GM06990 (cell line): ENCODE measurements around the gene PAX6.

Experiments used
- DNase-seq: peaks from one replicate; pipeline ENCODE4 v3.0.0-alpha.2; 2011; ENCODE audit not compliant: insufficient read length; ENCODE audit errors: extremely low read depth
- H3K27me3 ChIP-seq: replicated peaks from 2 replicates; pipeline ENCODE4 v1.6.0; 2011; ENCODE audit warnings: low read length; ENCODE audit not compliant: control insufficient read depth, insufficient read depth
- H3K36me3 ChIP-seq: 2 replicates; pipeline ENCODE4 v1.5.1; 2011; ENCODE audit warnings: low read length; ENCODE audit not compliant: control insufficient read depth, insufficient read depth
- H3K4me3 ChIP-seq: replicated peaks from 2 replicates; pipeline ENCODE4 v1.5.1; 2011; ENCODE audit warnings: low read depth, mild to moderate bottlenecking, control low read depth, low read length
- TF ChIP-seq, protein P1 (sequence below): IDR thresholded peaks from 2 replicates; pipeline ENCODE4 v1.5.1; 2011; ENCODE audit warnings: low read length, control low read depth, mild to moderate bottlenecking, inconsistent platforms; ENCODE audit not compliant: insufficient read depth, poor library complexity, severe bottlenecking

PAX6 gene

DNA sequence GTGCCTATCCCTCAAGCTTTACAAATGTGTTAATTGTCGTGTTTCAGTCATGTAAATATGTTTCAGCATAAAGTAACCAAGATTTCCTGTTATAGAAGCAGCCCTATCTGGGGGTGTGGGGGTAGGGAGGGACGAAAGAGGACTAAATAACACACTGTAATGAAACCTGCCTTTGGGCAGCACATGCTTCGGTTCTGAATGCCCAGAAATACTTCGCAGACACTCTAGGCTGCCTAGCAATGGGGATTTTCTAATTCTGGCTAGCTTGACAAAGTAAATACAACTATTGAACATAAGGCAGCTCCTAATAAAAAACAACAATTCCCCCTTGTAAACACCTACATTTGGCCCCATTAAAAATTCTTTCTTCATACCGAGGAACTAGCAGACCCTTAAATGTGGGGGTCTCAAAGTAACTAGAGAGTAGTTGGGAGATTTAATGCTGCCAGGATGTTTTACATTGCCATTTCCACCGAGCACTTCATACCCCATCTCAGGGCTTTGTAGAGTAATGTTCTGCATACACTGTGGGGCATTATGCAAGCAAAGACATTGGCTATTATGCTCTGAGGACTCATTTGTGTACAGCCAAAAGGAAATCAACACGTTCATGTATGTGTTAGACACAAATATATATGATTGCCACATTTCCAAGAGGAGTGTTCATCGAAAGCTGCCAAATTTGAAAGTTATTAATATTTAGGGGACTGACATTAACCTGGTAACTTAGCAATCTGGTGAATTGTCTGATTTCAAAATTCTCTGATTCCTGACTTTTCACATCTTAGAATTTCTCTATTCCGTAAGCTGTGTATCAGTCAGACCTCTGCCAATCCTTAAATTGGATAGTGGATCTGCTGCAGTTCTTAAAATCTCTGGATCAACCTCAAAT, 42.1 kb downstream of the PAX6 start:
- no peak for DNase-seq
- TF ChIP-seq, protein P1, sequence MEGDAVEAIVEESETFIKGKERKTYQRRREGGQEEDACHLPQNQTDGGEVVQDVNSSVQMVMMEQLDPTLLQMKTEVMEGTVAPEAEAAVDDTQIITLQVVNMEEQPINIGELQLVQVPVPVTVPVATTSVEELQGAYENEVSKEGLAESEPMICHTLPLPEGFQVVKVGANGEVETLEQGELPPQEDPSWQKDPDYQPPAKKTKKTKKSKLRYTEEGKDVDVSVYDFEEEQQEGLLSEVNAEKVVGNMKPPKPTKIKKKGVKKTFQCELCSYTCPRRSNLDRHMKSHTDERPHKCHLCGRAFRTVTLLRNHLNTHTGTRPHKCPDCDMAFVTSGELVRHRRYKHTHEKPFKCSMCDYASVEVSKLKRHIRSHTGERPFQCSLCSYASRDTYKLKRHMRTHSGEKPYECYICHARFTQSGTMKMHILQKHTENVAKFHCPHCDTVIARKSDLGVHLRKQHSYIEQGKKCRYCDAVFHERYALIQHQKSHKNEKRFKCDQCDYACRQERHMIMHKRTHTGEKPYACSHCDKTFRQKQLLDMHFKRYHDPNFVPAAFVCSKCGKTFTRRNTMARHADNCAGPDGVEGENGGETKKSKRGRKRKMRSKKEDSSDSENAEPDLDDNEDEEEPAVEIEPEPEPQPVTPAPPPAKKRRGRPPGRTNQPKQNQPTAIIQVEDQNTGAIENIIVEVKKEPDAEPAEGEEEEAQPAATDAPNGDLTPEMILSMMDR, result no peak

DNA sequence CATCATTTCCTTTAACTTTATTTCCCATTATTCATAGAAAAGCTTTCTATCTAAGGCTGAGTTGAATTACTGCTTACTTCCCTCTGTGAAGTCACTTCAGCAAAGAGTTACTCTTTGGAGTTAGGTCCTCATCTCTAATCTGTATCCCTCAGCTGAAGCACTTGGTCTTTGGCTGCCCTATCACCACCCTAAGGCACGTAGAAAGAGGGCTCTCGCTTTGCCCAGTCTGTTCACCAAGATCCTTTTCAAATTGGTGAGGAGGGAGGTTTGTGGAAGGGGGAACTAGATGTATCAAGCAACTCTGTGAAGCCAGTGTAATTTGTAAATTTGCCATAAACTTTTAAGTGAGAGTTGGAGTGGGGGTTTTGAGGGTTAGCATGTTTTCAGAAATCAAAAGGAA, 43.4 kb downstream of the PAX6 start:
- no peaks in the 10 kb centered on the region for H3K36me3 ChIP-seq
- TF ChIP-seq, protein P1, result no peak
- H3K27me3 ChIP-seq, result no peaks in the 10 kb centered on the region
- no peak overlapping the region for H3K4me3 ChIP-seq
- DNase-seq, result no peak

More for the DNA sequence above, 42.1 kb downstream of the PAX6 start:
- Histone ChIP-seq H3K36me3 (no peaks in the 10 kb centered on the region), H3K4me3 (no peak overlapping the region), H3K27me3 (no peaks in the 10 kb centered on the region)

DNA sequence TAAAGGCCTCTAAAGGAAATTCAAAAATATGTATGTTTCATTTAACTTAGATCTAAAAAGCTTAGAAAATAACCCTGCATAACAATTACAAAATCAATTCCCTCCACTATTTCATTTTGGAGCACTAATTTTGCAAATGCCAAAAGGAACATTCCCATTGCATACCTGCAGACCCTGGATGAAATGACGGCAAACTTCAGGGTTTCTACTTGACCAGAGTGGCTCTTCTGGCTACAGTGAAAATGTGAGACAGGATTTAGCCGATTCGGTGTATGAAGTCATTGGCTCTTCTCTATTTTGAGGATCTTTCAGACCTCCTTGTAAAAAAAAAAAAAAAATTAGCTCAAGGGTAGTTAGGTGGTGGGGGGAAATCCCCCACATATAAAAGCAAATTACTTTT, 44.1 kb downstream of the PAX6 start:
- no peak overlapping the region for H3K4me3 ChIP-seq
- TF ChIP-seq, protein P1, result no peak
- DNase-seq, result no peak
- H3K36me3 ChIP-seq, result no peaks in the 10 kb centered on the region
- no peaks in the 10 kb centered on the region for H3K27me3 ChIP-seq

DNA sequence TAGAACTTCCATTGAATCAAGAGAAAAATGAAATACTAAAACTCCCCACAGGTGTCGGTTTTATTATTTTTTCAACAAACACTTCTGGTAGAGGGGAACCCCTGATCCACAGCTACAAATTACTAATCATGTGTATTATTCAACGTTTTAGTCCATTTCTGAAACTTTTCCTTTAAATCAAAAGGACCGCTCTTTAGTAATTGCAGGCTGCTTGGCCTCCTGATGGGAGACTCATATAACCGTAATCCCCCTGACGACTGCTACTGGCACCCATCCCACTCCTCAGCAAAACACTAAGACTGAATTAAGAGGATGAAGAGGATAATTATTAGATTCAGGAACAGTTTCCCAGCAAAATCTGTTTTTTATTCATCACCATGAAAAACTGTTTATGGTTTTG, 46.4 kb downstream of the PAX6 start:
- DNase-seq, result no peak

DNA sequence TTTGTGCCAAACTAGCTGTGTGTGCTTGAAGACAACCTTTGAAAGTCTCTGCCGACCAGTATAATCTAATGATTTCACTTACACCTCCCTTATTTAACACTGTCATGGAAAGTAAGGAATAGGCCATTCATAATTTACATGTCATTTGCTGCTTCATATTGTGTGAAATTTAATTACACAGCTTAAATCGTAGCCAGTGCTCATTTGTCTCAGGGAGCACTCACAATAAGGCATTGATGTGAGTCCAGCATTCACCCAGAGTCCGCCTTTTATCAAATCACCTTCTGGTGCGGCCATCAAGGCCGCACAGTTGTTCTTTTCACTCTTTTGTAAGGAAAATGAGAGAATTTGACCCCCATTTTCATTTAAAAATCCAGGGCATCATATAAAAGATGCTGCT, 46.9 kb downstream of the PAX6 start:
- DNase-seq, result no peak
- no peak overlapping the region for H3K4me3 ChIP-seq
- TF ChIP-seq, protein P1, result no peak
- H3K27me3 ChIP-seq, result no peaks in the 10 kb centered on the region
- no peaks in the 10 kb centered on the region for H3K36me3 ChIP-seq

More for the DNA sequence above, 46.4 kb downstream of the PAX6 start:
- H3K27me3 ChIP-seq, result no peaks in the 10 kb centered on the region
- no peak overlapping the region for H3K4me3 ChIP-seq
- H3K36me3 ChIP-seq, result no peaks in the 10 kb centered on the region
- TF ChIP-seq, protein P1, result no peak
